GM10847 (cell line): ENCODE results near the gene FUOM.

ENCODE experiments used
- POLR2A ChIP-seq: IDR thresholded peaks from 2 replicates; pipeline ENCODE4 v1.6.1; 2011; ENCODE audit not compliant: insufficient read length; ENCODE audit errors: extremely low read depth

The FUOM gene

GRCh38 chr10:133357285-133358161 is at the start of gene FUOM:
TSS of gene FUOM (minus strand) at chr10:133358019. CDS start at chr10:133358007, 12 bp downstream.
- TF ChIP-seq POLR2A: peak; percentile 69

- TF ChIP-seq POLR2A: no peak
These were observed 48.2 kb upstream of the FUOM start for GRCh38 chr10:133405844-133406527.

- TF ChIP-seq POLR2A: no peak
These were observed 47.5 kb upstream of the FUOM start for GRCh38 chr10:133405272-133405671.

GRCh38 chr10:133403784-133404183 is 46.0 kb upstream of the FUOM start:
- no peak for TF ChIP-seq POLR2A

- no peak for TF ChIP-seq POLR2A
These were observed 45.5 kb upstream of the FUOM start for GRCh38 chr10:133403359-133403758.

GRCh38 chr10:133401981-133402725 is 44.3 kb upstream of the FUOM start:
- no peak for TF ChIP-seq POLR2A

GRCh38 chr10:133401500-133401899 is 43.7 kb upstream of the FUOM start:
- TF ChIP-seq POLR2A: no peak

- TF ChIP-seq POLR2A: no peak
These were observed 43.0 kb upstream of the FUOM start for GRCh38 chr10:133400624-133401424.

- TF ChIP-seq POLR2A: no peak
These were observed 41.3 kb upstream of the FUOM start for GRCh38 chr10:133399123-133399601.

GRCh38 chr10:133397938-133398337 is 40.1 kb upstream of the FUOM start:
- no peak for TF ChIP-seq POLR2A

GRCh38 chr10:133396035-133396624 is 38.3 kb upstream of the FUOM start:
- TF ChIP-seq POLR2A: no peak

- TF ChIP-seq POLR2A: no peak
These were observed 37.0 kb upstream of the FUOM start for GRCh38 chr10:133394801-133395221.

- TF ChIP-seq POLR2A: peak; percentile 82
These were observed 36.3 kb upstream of the FUOM start, which contains the start of gene MTG1 for GRCh38 chr10:133394064-133394663. TSS of gene MTG1 (plus strand) at chr10:133394157. CDS start at chr10:133394221, 64 bp downstream.
